Medulla oblongata (tissue), 1 donor: ENCODE data around the gene SSC4D.
"Not testable (repeated sequence)": the region's sequence is repeated elsewhere in the genome, so short reads cannot be mapped to it uniquely, and the experiment has no call there.

ENCODE experiments used
- DNase-seq: peaks from one replicate; pipeline ENCODE4 v3.0.0-alpha.2; 2015; ENCODE audit errors: extremely low spot score

Gene SSC4D

GRCh38 chr7:76383089-76383944 lies 26.2 kb downstream of the SSC4D start:
- no peak for DNase-seq

- no peak for DNase-seq
Observed at GRCh38 chr7:76381814-76382213, 27.7 kb downstream of the SSC4D start.

GRCh38 chr7:76380623-76380966 lies 28.9 kb downstream of the SSC4D start:
- DNase-seq: no peak

GRCh38 chr7:76377186-76377918 lies 32.1 kb downstream of the SSC4D start:
- no peak for DNase-seq

GRCh38 chr7:76375251-76375650 lies 34.2 kb downstream of the SSC4D start:
- DNase-seq: no peak

GRCh38 chr7:76372984-76373833 lies 36.3 kb downstream of the SSC4D start:
- DNase-seq: no peak

- DNase-seq: no peak
Observed at GRCh38 chr7:76371396-76371795, 38.1 kb downstream of the SSC4D start.

GRCh38 chr7:76369018-76369417 lies 40.5 kb downstream of the SSC4D start:
- no peak for DNase-seq

GRCh38 chr7:76368190-76368589 lies 41.3 kb downstream of the SSC4D start:
- no peak for DNase-seq

GRCh38 chr7:76364198-76364584 lies 45.3 kb downstream of the SSC4D start:
- peak; percentile 29 for DNase-seq

GRCh38 chr7:76363754-76364153 lies 45.7 kb downstream of the SSC4D start:
- DNase-seq: not testable (repeated sequence)

- DNase-seq: no peak
Observed at GRCh38 chr7:76359978-76360638, 49.4 kb downstream of the SSC4D start.

- DNase-seq: peak; percentile 99
Observed at GRCh38 chr7:76359111-76359977, 50.2 kb downstream of the SSC4D start.

- DNase-seq: peak; percentile 90
Observed at GRCh38 chr7:76358481-76359110, 50.9 kb downstream of the SSC4D start, which contains the start of gene YWHAG. YWHAG (minus strand) TSS chr7:76358991; CDS start chr7:76358808, 183 bp downstream.

- peak; percentile 79 for DNase-seq
Observed at GRCh38 chr7:76358011-76358480, 51.5 kb downstream of the SSC4D start.

- peak; percentile 64 for DNase-seq
Observed at GRCh38 chr7:76357475-76358010, 52.0 kb downstream of the SSC4D start.

GRCh38 chr7:76356823-76357222 lies 52.7 kb downstream of the SSC4D start:
- peak; percentile 32 for DNase-seq

GRCh38 chr7:76356115-76356514 lies 53.4 kb downstream of the SSC4D start:
- no peak for DNase-seq

- peak; percentile 83 for DNase-seq
Observed at GRCh38 chr7:76354981-76355730, 54.3 kb downstream of the SSC4D start.
